Mucosa of stomach (tissue), 1 donor: ENCODE data around the gene GPR37.

Source experiments
- H3K27me3 ChIP-seq: one replicate; pipeline ENCODE4 v1.7.0; 2013; ENCODE audit warnings: mild to moderate bottlenecking, low read length; ENCODE audit not compliant: control insufficient read depth, insufficient read depth
- H3K36me3 ChIP-seq: one replicate; pipeline ENCODE4 v1.7.0; 2013; ENCODE audit warnings: low read length; ENCODE audit not compliant: control insufficient read depth, insufficient read depth
- H3K4me1 ChIP-seq: one replicate; pipeline ENCODE4 v1.7.0; 2013; ENCODE audit warnings: mild to moderate bottlenecking, low read length; ENCODE audit not compliant: control insufficient read depth, insufficient read depth
- H3K4me3 ChIP-seq: one replicate; pipeline ENCODE4 v1.7.0; 2013; ENCODE audit warnings: low read length
- H3K9ac ChIP-seq: one replicate; pipeline ENCODE4 v1.7.0; 2013; ENCODE audit warnings: mild to moderate bottlenecking, low read length, moderate library complexity
- H3K9me3 ChIP-seq: one replicate; pipeline ENCODE4 v1.7.0; 2013; ENCODE audit warnings: mild to moderate bottlenecking, low read length, moderate library complexity; ENCODE audit not compliant: control insufficient read depth
- donor health status: Pancreatic carcinoma.

Gene GPR37, protein sequence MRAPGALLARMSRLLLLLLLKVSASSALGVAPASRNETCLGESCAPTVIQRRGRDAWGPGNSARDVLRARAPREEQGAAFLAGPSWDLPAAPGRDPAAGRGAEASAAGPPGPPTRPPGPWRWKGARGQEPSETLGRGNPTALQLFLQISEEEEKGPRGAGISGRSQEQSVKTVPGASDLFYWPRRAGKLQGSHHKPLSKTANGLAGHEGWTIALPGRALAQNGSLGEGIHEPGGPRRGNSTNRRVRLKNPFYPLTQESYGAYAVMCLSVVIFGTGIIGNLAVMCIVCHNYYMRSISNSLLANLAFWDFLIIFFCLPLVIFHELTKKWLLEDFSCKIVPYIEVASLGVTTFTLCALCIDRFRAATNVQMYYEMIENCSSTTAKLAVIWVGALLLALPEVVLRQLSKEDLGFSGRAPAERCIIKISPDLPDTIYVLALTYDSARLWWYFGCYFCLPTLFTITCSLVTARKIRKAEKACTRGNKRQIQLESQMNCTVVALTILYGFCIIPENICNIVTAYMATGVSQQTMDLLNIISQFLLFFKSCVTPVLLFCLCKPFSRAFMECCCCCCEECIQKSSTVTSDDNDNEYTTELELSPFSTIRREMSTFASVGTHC

DNA sequence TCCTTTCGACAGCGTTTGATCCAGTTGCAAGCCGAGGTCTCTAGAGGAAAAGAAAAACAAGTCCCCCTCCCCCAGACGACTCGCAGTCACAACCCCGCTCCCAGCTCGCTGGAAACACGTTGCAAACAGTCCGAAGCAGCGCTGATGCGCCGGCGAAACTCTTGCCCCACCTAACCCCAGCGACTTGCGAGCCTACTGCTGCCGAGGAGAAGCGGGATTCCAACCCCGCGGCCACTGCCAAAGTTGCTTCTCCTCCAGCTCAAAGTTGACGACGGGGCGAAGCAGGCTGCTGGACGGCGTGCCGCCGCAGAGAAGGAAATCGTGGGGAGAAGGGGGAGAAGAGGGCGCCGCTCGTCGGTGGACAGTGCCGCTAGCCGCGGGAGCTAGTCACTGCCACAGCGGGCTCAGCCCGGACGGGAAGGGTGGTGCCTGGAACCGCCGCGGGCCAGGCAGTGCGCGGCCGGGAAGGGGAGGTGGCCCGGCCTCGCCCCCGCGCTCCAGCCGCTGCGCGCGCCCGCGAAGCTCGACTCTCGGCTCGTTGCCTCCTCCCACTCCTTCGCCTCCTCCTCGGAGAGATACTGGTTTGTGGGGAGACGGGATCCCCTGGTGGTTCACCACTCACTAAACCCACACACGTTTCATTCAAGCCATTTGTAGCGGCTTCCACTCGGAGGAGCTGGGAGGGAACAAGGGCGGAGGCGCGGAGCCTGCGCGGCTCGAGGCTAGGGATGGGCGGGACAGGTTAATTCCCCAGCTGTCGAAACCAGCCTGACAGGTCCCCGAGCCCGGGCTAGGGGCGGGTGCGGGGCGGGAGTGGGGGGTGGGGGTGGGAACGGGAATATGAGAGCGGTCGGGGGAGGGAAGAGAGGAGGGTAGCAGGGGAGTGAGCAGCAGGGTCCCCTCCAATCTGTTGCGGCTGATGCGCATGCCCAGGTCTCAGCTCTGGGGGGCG, at the start of gene GPR37:
GPR37 (minus strand) TSS at position 392 of the 952 bp plus-strand sequence. CDS start 816 bp downstream, outside the sequence.
- Histone ChIP-seq H3K9ac (no peak within 1 kb of the TSS), H3K4me3 (peak within 1 kb of the TSS; percentile 28), H3K36me3 (no peaks in the 10 kb centered on the region), H3K4me1 (peaks cover 14% of the 10 kb centered on the region), H3K9me3 (no peaks in the 10 kb centered on the region), H3K27me3 (peaks cover 27% of the 10 kb centered on the region)

- Histone ChIP-seq H3K4me1 (no peaks in the 10 kb centered on the region), H3K27me3 (no peaks in the 10 kb centered on the region), H3K9ac (no peak overlapping the region), H3K36me3 (no peaks in the 10 kb centered on the region), H3K4me3 (no peak overlapping the region), H3K9me3 (no peaks in the 10 kb centered on the region)
Measured at GRCh38 chr7:124813994-124814798, 48.6 kb upstream of the GPR37 start.

GRCh38 chr7:124812764-124813163, 47.2 kb upstream of the GPR37 start:
- Histone ChIP-seq H3K27me3 (no peaks in the 10 kb centered on the region), H3K9me3 (no peaks in the 10 kb centered on the region), H3K36me3 (no peaks in the 10 kb centered on the region), H3K4me1 (no peaks in the 10 kb centered on the region), H3K4me3 (no peak overlapping the region), H3K9ac (no peak overlapping the region)

DNA sequence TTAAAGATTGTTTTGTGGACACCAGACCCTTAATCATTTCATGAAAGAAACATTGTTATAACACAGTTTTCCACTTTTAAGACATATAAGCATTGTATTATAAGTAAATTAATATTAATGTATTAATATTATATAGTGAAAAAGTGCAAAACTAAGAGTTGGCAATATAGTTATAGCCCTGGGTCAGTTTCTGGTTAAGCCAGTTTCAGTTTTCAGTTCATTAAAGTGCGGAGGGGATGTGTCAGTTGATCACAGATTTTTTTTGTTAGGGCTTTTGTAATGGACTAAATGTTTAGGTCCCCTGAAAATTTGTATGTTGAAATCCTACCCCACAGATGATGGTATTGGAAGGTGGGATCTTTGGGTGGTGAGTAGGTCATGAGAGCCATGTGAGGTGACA, 45.7 kb upstream of the GPR37 start:
- Histone ChIP-seq H3K9me3 (no peaks in the 10 kb centered on the region), H3K36me3 (no peaks in the 10 kb centered on the region), H3K9ac (no peak overlapping the region)

DNA sequence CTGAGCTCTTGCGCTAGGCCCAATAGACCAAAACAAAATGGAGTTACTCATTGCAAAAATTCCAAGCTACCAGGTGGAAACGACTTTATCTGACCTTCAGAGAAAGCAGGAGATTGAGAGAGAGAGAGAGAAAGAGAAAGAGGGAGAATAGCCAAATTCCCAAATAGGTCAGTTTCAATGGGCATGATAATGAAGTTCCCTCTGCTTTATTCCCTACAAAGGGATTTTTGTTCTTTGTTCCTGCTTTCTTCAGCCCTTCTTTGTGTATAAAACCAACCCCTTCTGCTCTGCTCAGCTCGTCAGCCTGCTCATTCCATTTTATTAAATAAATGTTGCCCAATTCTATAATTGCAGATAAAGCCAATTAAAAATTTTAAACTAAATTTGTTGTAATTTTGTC, 45.0 kb upstream of the GPR37 start:
- Histone ChIP-seq H3K4me3 (no peak overlapping the region), H3K27me3 (no peaks in the 10 kb centered on the region)

More for the DNA sequence above, 45.7 kb upstream of the GPR37 start:
- no peaks in the 10 kb centered on the region for H3K27me3 ChIP-seq
- no peak overlapping the region for H3K4me3 ChIP-seq
- no peaks in the 10 kb centered on the region for H3K4me1 ChIP-seq

DNA sequence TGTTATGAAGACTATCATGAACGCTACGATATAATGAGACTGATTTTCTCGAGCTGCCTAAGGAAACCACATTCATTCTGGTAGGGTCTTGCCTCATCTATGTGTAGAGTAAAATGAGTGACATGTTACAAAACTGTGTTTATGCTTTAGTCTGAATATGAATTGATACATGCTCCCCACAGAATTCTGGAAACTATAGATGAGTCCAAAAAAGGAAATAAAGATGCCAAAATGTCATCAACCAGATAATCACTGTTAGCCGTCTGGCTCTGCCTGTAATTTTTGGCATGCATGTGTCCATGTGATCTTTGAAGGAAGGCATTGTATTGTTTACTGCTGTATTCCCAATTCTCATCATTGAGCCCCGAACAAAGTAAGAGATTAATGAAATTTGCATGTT, 42.6 kb upstream of the GPR37 start:
- Histone ChIP-seq H3K9me3 (no peaks in the 10 kb centered on the region), H3K4me1 (no peaks in the 10 kb centered on the region), H3K9ac (no peak overlapping the region), H3K36me3 (no peaks in the 10 kb centered on the region), H3K4me3 (no peak overlapping the region), H3K27me3 (no peaks in the 10 kb centered on the region)

More for the DNA sequence above, 45.0 kb upstream of the GPR37 start:
- Histone ChIP-seq H3K36me3 (no peaks in the 10 kb centered on the region), H3K9ac (no peak overlapping the region), H3K9me3 (no peaks in the 10 kb centered on the region), H3K4me1 (no peaks in the 10 kb centered on the region)

GRCh38 chr7:124801330-124801895, 35.8 kb upstream of the GPR37 start:
- Histone ChIP-seq H3K4me1 (no peaks in the 10 kb centered on the region), H3K9me3 (no peaks in the 10 kb centered on the region), H3K27me3 (no peaks in the 10 kb centered on the region), H3K4me3 (no peak overlapping the region), H3K9ac (no peak overlapping the region), H3K36me3 (no peaks in the 10 kb centered on the region)

DNA sequence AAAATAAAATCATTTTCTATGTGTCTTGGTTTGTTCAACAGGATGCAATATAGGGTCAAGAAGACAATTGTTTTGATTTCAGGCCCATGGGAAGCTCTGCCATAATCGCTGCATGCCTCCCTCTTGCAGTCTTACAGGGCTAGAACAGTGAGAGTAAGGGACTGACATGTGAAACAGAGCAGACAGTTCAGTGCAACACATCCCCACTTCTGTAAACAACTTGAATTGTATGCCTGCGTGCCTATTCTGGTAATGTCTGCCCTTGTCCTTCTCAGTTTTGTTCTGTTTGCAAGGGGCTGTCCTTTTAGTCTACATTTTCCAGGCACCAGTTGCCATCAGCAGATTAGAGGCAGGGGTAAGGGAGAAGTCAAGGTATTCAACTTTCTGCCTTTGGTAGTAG, 34.8 kb upstream of the GPR37 start:
- no peak overlapping the region for H3K9ac ChIP-seq
- H3K27me3 ChIP-seq = no peaks in the 10 kb centered on the region
- no peaks in the 10 kb centered on the region for H3K4me1 ChIP-seq
- H3K4me3 ChIP-seq = no peak overlapping the region
- H3K36me3 ChIP-seq = no peaks in the 10 kb centered on the region
- H3K9me3 ChIP-seq = no peaks in the 10 kb centered on the region

DNA sequence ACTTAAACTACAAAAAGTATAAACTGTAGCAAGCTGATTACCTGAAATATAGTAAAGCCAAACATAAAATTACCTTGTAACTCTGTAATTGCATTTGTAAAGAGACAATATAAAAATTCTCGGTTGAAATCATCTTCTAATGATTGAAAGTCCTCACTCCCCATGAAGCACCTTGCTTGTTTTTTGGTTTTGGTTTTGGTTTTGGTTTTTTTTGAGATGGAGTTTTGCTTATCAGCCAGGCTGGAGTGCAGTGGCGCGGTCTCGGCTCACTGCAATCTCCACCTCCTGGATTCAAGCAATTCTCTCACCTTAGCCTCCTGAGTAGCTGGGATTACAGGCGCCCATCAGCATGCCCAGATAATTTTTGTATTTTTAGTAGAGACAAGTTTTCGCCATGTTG, 33.9 kb upstream of the GPR37 start:
- no peak overlapping the region for H3K9ac ChIP-seq
- H3K4me3 ChIP-seq = no peak overlapping the region
- H3K4me1 ChIP-seq = no peaks in the 10 kb centered on the region
- no peaks in the 10 kb centered on the region for H3K27me3 ChIP-seq
- H3K9me3 ChIP-seq = no peaks in the 10 kb centered on the region
- H3K36me3 ChIP-seq = no peaks in the 10 kb centered on the region

DNA sequence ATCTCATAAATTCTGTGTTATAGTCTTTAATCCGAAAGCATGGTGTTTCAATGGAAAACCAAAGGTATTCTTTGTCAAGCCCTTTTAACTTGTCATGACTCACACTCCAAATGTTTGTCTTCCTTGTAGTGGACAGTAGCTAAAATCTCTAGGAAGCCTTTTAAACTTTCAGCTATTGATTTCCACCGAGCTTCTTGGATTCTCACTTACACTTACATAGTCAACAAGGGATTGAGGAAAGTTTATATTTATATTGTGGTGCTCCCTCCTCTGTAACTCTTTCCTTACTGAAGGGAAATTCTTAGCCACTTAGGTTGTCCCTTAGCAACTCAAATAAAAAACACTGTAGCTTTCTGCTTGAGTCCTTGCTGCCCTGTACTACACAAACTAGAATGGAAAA, 31.2 kb upstream of the GPR37 start:
- Histone ChIP-seq H3K9me3 (no peaks in the 10 kb centered on the region), H3K4me3 (no peak overlapping the region), H3K4me1 (no peaks in the 10 kb centered on the region), H3K27me3 (no peaks in the 10 kb centered on the region), H3K36me3 (no peaks in the 10 kb centered on the region), H3K9ac (no peak overlapping the region)

GRCh38 chr7:124792696-124793095, 27.1 kb upstream of the GPR37 start:
- Histone ChIP-seq H3K36me3 (no peaks in the 10 kb centered on the region), H3K4me3 (no peak overlapping the region), H3K27me3 (no peaks in the 10 kb centered on the region), H3K9ac (no peak overlapping the region), H3K4me1 (no peaks in the 10 kb centered on the region), H3K9me3 (no peaks in the 10 kb centered on the region)
